Osteocyte (in vitro differentiated cells): ENCODE measurements around the gene RTF2. TPM values are rescaled to one million over a fixed set of nuclear protein-coding genes. Genes with fewer than 3 reads are reported as not detected.

Source experiments
- DNase-seq: peaks from one replicate; pipeline ENCODE4 v3.0.0; 2021; ENCODE audit warnings: mixed read lengths; ENCODE audit not compliant: unreplicated experiment; ENCODE audit errors: extremely low spot score
- H3K27ac Mint-ChIP-seq: one replicate; pipeline ENCODE4 v1.8.0; 2021; ENCODE audit warnings: mild to moderate bottlenecking, mixed read lengths; ENCODE audit not compliant: unreplicated experiment
- H3K27me3 Mint-ChIP-seq: one replicate; pipeline ENCODE4 v1.8.0; 2021; ENCODE audit warnings: mixed read lengths; ENCODE audit not compliant: unreplicated experiment
- H3K36me3 Mint-ChIP-seq: one replicate; pipeline ENCODE4 v1.8.0; 2021; ENCODE audit warnings: mixed read lengths; ENCODE audit not compliant: unreplicated experiment
- H3K4me1 Mint-ChIP-seq: one replicate; pipeline ENCODE4 v1.8.0; 2021; ENCODE audit warnings: mixed read lengths; ENCODE audit not compliant: unreplicated experiment
- H3K4me3 Mint-ChIP-seq: one replicate; pipeline ENCODE4 v1.8.0; 2021; ENCODE audit warnings: mild to moderate bottlenecking, moderate library complexity, mixed read lengths; ENCODE audit not compliant: unreplicated experiment
- H3K9me3 Mint-ChIP-seq: one replicate; pipeline ENCODE4 v1.8.0; 2021; ENCODE audit warnings: mixed read lengths; ENCODE audit not compliant: unreplicated experiment
- CTCF ChIP-seq: fragments of 200-600 bp; sonication (generic); IDR thresholded peaks from 2 replicates; pipeline ENCODE4 v1.5.0; 2021; ENCODE audit warnings: antibody characterized with exemption, mild to moderate bottlenecking, moderate library complexity
- total RNA-seq: library from RNA; stranded (reverse); gene quantifications from 2 replicates; pipeline ENCODE4 v1.2.1, GENCODE V29; 2021

Gene RTF2
- total RNA-seq, 1 donor from 2014 or later: 85.8 TPM

DNA sequence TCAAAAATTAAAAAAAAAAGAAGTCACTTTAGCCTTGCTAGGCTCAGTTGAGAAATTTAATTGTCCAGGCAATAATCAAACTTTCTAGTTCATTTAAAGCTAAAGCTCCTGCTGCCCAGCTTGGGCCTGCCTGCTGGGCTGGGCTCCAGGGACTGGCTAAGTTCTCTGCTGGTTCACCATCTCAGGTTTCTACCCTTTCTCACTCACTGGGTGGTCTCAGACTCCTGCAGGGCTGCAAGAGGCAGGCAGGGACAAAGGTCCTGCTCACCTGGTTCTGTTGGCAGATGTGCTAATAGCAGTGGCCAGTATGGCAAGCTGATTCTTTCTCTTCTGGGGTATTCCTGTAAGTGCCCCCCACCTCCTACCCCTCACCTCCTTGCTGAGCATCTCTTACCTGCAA, 21.2 kb upstream of the RTF2 start:
- no peak for DNase-seq
- peaks cover 3% of the 10 kb centered on the region for H3K27me3 Mint-ChIP-seq
- TF ChIP-seq CTCF: no peak
- H3K9me3 Mint-ChIP-seq: no peaks in the 10 kb centered on the region
- peaks cover 17% of the 10 kb centered on the region for H3K4me1 Mint-ChIP-seq
- no peak overlapping the region for H3K27ac Mint-ChIP-seq
- no peaks in the 10 kb centered on the region for H3K36me3 Mint-ChIP-seq
- no peak overlapping the region for H3K4me3 Mint-ChIP-seq

GRCh38 chr20:56449459-56449858, 19.0 kb upstream of the RTF2 start:
- no peak overlapping the region for H3K27ac Mint-ChIP-seq
- H3K4me1 Mint-ChIP-seq: peaks cover under 1% of the 10 kb centered on the region
- no peak for DNase-seq
- H3K27me3 Mint-ChIP-seq: peaks cover 3% of the 10 kb centered on the region
- no peaks in the 10 kb centered on the region for H3K9me3 Mint-ChIP-seq
- no peaks in the 10 kb centered on the region for H3K36me3 Mint-ChIP-seq
- no peak for TF ChIP-seq CTCF
- no peak overlapping the region for H3K4me3 Mint-ChIP-seq

- Mint-ChIP-seq H3K27ac (no peak overlapping the region), H3K27me3 (peaks cover 3% of the 10 kb centered on the region), H3K4me3 (no peak overlapping the region), H3K4me1 (no peaks in the 10 kb centered on the region), H3K36me3 (no peaks in the 10 kb centered on the region), H3K9me3 (no peaks in the 10 kb centered on the region)
- DNase-seq: no peak
- TF ChIP-seq CTCF: no peak
These were observed 17.2 kb upstream of the RTF2 start for GRCh38 chr20:56451056-56451765.

GRCh38 chr20:56453352-56453751, 15.1 kb upstream of the RTF2 start:
- Mint-ChIP-seq H3K4me1 (no peaks in the 10 kb centered on the region), H3K36me3 (no peaks in the 10 kb centered on the region), H3K9me3 (no peaks in the 10 kb centered on the region), H3K27me3 (peaks cover 7% of the 10 kb centered on the region), H3K27ac (no peak overlapping the region), H3K4me3 (no peak overlapping the region)
- TF ChIP-seq CTCF: no peak
- DNase-seq: no peak

DNA sequence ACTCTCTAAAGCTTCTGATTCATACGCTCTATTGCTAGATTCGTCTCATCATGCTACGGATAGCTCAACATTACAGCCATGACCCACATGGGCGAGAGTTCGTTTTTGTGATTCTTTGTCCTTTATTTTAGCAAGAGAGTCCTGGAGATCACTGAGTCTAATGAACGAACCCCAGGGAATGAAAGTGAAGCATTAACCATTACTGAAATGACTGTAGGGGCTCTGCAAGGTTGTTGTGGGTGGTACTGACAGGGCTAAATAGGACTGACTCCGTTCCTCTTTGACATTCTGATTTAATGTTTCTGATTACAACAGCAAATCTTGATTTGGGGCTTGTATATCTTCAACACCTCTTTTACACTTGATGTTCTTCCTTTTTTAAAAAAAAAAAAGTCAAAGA, 13.7 kb upstream of the RTF2 start:
- DNase-seq: no peak
- Mint-ChIP-seq H3K4me3 (no peak overlapping the region), H3K27ac (no peak overlapping the region), H3K36me3 (no peaks in the 10 kb centered on the region), H3K27me3 (peaks cover 7% of the 10 kb centered on the region), H3K9me3 (no peaks in the 10 kb centered on the region), H3K4me1 (no peaks in the 10 kb centered on the region)
- no peak for TF ChIP-seq CTCF
